IgD-negative memory B cell (primary cell): ENCODE measurements around the gene LRRC19. TPM values are rescaled to one million over a fixed set of nuclear protein-coding genes. Genes with fewer than 3 reads are reported as not detected.
A peak's percentile ranks its signal among the peaks of the same experiment; 100 is the strongest.

Experiments used
- H3K27ac Mint-ChIP-seq, 3 donors: one replicate each; pipeline ENCODE4 v1.8.0; 2020 to 2022; ENCODE audit warnings: mild to moderate bottlenecking in 3 of 3, mixed read lengths in 3 of 3, moderate library complexity in 1 of 3
- H3K27me3 Mint-ChIP-seq: one replicate; pipeline ENCODE4 v1.8.0; 2021; ENCODE audit warnings: mixed read lengths
- H3K36me3 Mint-ChIP-seq: one replicate; pipeline ENCODE4 v1.8.0; 2020; ENCODE audit warnings: mild to moderate bottlenecking, mixed read lengths
- H3K4me1 Mint-ChIP-seq, 3 donors: one replicate each; pipeline ENCODE4 v1.8.0; 2020 to 2022; ENCODE audit warnings: mixed read lengths in 3 of 3, mild to moderate bottlenecking in 1 of 3
- H3K4me3 Mint-ChIP-seq, 4 donors: one replicate each; pipeline ENCODE4 v1.8.0; 2020 to 2022; ENCODE audit warnings: mild to moderate bottlenecking in 4 of 4, mixed read lengths in 4 of 4, moderate library complexity in 3 of 4
- H3K9me3 Mint-ChIP-seq, 3 donors: one replicate each; pipeline ENCODE4 v1.8.0; 2020 to 2021; ENCODE audit warnings: mixed read lengths in 3 of 3, mild to moderate bottlenecking in 1 of 3
- polyA plus RNA-seq: library from polyadenylated mRNA; unstranded; fragments of 300-500 nt; fragmentation: Illumina TruSeq; gene quantifications from one replicate; pipeline ENCODE4 v1.2.3, GENCODE V29; 2021

Gene LRRC19
- polyA plus RNA-seq, 1 donor from 2014 or later = not detected

GRCh38 chr9:26946753-26947727 is 58.4 kb downstream of the LRRC19 start, which contains the start of gene PLAA:
Gene PLAA, minus strand, starts transcription at chr9:26947242. Its CDS starts 197 bp downstream, at chr9:26947045.
- H3K4me3 Mint-ChIP-seq = peak within 1 kb of the TSS; percentile 93 to 98 (median 97)
- H3K27ac Mint-ChIP-seq = peak within 1 kb of the TSS; percentile 93 to 99 (median 98)
- peaks cover 27 to 39% (median 35%) of the 10 kb centered on the region in 3 donors for H3K4me1 Mint-ChIP-seq
- no peaks in the 10 kb centered on the region for H3K36me3 Mint-ChIP-seq
- H3K9me3 Mint-ChIP-seq = no peaks in the 10 kb centered on the region
- no peaks in the 10 kb centered on the region for H3K27me3 Mint-ChIP-seq

GRCh38 chr9:26945591-26945990 is 59.9 kb downstream of the LRRC19 start:
- Mint-ChIP-seq H3K4me3 (peak overlapping the region; percentile 93 to 98 (median 97)), H3K9me3 (no peaks in the 10 kb centered on the region), H3K27me3 (no peaks in the 10 kb centered on the region), H3K36me3 (peaks cover 1% of the 10 kb centered on the region), H3K27ac (peak overlapping the region; percentile 21 to 99 (median 93)), H3K4me1 (peaks cover 33 to 48% (median 47%) of the 10 kb centered on the region in 3 donors)

Other genes with a start within 250 kb of the LRRC19 start
- 19.8 TPM for gene CAAP1, start 112.9 kb downstream of the LRRC19 start, polyA plus RNA-seq
- gene PLAA, start 58.4 kb downstream of the LRRC19 start, polyA plus RNA-seq = 18.6 TPM
- 18.6 TPM for gene IFT74, start 49.3 kb downstream of the LRRC19 start, polyA plus RNA-seq
- not detected for gene TEK, start 103.6 kb upstream of the LRRC19 start, polyA plus RNA-seq